Activated naive CD4-positive, alpha-beta T cell treated with anti-CD3 and anti-CD28 coated beads, Interleukin-2, amount 10 ng/mL, durations not matched to agents 7 days and 5 days (primary cell): ENCODE results near the gene SAMSN1.
"Not testable (repeated sequence)": the region's sequence is repeated elsewhere in the genome, so short reads cannot be mapped to it uniquely, and the experiment has no call there.

Source experiments
- CTCF ChIA-PET: fragments of 350-600 bp; sonication (Branson Sonifier 250); formaldehyde crosslinking; loops from one replicate; lab custom pipeline; 2021; ENCODE audit warnings: antibody characterized with exemption; lab: Charles Lee
- DNase-seq: peaks from one replicate; pipeline ENCODE4 v3.0.0-alpha.2; 2020
- H3K27ac Mint-ChIP-seq: one replicate; pipeline ENCODE4 v1.8.0; 2021; ENCODE audit warnings: mild to moderate bottlenecking, moderate library complexity, mixed read lengths
- H3K27me3 Mint-ChIP-seq: one replicate; pipeline ENCODE4 v1.8.0; 2021; ENCODE audit warnings: mild to moderate bottlenecking, mixed read lengths
- H3K36me3 Mint-ChIP-seq: one replicate; pipeline ENCODE4 v1.8.0; 2021; ENCODE audit warnings: mixed read lengths
- H3K4me1 Mint-ChIP-seq: one replicate; pipeline ENCODE4 v1.8.0; 2021; ENCODE audit warnings: mixed read lengths
- H3K4me3 Mint-ChIP-seq: one replicate; pipeline ENCODE4 v1.8.0; 2021; ENCODE audit warnings: mild to moderate bottlenecking, moderate library complexity, mixed read lengths
- H3K9me3 Mint-ChIP-seq: one replicate; pipeline ENCODE4 v1.8.0; 2021; ENCODE audit warnings: mixed read lengths

The SAMSN1 gene

DNA sequence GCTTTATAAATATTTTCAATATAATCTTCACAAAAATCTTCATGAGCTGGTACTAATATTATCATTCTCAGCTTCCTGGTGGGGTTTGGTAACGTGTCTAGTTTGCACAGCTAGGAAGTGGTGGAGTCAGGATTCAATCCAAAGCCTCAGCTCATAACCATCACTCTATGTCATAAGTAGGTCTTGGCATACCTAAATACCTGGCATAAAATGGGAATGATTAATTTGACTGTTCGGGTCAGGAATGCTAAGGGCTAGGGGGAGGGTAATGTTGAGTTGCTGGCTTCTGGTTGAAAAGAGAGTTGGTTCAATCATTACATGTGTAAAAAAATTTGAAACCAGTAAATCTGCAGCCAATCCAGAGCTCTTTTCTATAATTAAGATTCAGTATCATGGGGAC lies 5.6 kb upstream of the SAMSN1 start:
- CTCF ChIA-PET = no interaction called here
- peaks cover 76% of the 10 kb centered on the region for H3K4me1 Mint-ChIP-seq
- no peak overlapping the region for H3K27ac Mint-ChIP-seq
- no peak overlapping the region for H3K4me3 Mint-ChIP-seq
- DNase-seq = no peak
- peaks cover 19% of the 10 kb centered on the region for H3K36me3 Mint-ChIP-seq
- no peaks in the 10 kb centered on the region for H3K27me3 Mint-ChIP-seq
- peaks cover 4% of the 10 kb centered on the region for H3K9me3 Mint-ChIP-seq

DNA sequence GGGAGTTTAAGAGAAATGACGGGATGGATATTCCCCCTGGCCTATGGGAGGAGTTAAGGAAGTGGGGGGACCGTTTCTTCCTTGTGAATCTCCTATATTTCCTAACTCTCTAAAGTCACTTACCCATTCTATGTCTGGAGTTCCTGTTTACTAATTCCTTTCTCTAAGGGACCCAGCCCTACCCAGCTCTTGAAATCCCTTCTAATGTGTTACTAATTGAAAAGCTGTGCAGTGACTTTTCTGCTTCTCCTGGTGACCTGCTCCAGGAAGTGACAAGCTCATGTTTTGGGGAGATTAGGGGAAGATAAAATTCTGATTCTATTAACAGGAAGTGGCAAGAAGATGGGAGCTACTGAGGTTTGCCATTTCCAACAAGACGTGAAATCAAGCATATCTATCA lies 4.0 kb upstream of the SAMSN1 start:
- H3K4me1 Mint-ChIP-seq = peaks cover 64% of the 10 kb centered on the region
- CTCF ChIA-PET = no interaction called here
- H3K27ac Mint-ChIP-seq = peak overlapping the region; percentile 61
- peaks cover 4% of the 10 kb centered on the region for H3K9me3 Mint-ChIP-seq
- no peaks in the 10 kb centered on the region for H3K27me3 Mint-ChIP-seq
- peaks cover 18% of the 10 kb centered on the region for H3K36me3 Mint-ChIP-seq
- no peak overlapping the region for H3K4me3 Mint-ChIP-seq
- DNase-seq = no peak

DNA sequence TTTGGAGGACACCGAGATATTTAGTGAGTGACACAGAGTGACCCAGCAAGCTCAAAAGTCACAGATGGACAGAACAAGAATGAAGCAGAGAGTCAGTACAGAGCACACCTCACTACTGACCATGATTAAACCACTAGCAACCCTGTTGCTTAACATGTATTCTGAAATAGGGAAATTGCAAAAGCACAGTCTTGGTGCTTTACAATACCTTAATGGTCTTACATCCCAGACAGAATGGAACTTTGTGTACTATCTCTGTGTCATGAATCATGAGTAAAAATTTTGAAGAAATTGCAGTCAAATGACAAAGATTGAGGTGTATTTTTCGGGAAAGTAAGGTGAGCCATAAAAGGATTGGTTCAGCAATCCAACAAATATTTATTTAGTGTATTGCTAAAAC lies 2.7 kb upstream of the SAMSN1 start:
- Mint-ChIP-seq H3K27ac (no peak overlapping the region), H3K36me3 (peaks cover 22% of the 10 kb centered on the region), H3K4me1 (peaks cover 61% of the 10 kb centered on the region), H3K4me3 (peak overlapping the region; percentile 8), H3K9me3 (peaks cover 4% of the 10 kb centered on the region), H3K27me3 (no peaks in the 10 kb centered on the region)
- no peak for DNase-seq
- CTCF ChIA-PET = no interaction called here

DNA sequence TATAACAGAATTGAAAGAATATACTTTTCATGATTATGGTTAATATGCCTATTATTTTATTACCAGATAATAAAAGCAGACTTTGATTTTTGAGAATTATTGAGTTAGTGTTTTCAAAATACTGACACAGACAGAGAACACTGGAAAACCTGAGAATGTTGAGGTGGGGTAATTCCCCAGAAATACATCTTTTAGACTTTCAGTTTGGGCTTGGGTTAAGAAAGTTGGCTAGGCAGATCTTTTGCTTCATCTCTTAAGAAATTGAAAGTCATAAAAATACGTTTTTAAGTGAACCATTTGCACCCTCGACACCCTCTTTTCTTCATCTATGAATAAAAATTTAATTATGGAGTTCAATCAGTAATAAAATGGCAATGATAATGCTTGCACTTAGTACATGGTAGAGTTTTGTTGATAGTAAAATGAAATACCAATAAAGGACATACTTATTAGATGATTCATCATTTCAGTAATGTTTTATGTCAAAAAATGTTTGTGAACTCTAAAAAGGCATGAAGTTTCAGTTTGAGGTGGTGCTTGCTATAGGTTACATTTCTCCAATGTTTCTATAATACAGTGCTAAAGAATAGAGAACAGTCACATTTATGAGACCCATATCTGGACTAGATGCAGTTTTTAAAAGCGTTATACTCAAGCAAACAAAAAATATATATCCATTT lies 1.9 kb upstream of the SAMSN1 start:
- CTCF ChIA-PET = interaction anchor here (0.8 to 1.3 kb wide), 2 partner anchors 15 to 190 kb away, joined by 3 read pairs; no protein-coding TSS in a partner anchor
- Mint-ChIP-seq H3K9me3 (peaks cover 2% of the 10 kb centered on the region), H3K4me3 (peak overlapping the region; percentile 26), H3K4me1 (peaks cover 60% of the 10 kb centered on the region), H3K36me3 (peaks cover 21% of the 10 kb centered on the region), H3K27me3 (no peaks in the 10 kb centered on the region), H3K27ac (peak overlapping the region; percentile 78)
- no peak for DNase-seq

DNA sequence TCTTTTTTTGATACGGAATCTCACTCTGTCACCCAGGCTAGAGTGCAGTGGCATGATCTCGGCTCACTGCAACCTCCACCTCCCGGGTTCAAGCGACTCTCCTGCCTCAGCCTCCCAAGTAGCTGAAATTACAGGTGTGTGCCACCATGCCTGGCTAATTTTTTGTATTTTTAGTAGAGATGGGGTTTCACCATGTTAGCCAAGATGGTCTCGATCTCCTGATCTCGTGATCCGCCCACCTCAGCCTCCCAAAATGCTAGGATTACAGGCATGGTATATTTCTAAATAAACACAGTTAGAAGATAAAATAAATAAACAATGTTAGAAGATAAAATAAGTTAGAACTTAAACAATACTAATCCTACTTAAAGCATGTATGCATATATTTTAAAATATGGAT lies 604 bp upstream of the SAMSN1 start:
- Mint-ChIP-seq H3K4me1 (peaks cover 68% of the 10 kb centered on the region), H3K4me3 (peak overlapping the region; percentile 26), H3K36me3 (peaks cover 25% of the 10 kb centered on the region)
- CTCF ChIA-PET = interaction anchor here (1.3 kb wide), 1 partner anchor 14 kb away, joined by 3 read pairs; no protein-coding TSS in a partner anchor
- not testable (repeated sequence) for DNase-seq, H3K9me3 Mint-ChIP-seq, H3K27ac Mint-ChIP-seq, H3K27me3 Mint-ChIP-seq

DNA sequence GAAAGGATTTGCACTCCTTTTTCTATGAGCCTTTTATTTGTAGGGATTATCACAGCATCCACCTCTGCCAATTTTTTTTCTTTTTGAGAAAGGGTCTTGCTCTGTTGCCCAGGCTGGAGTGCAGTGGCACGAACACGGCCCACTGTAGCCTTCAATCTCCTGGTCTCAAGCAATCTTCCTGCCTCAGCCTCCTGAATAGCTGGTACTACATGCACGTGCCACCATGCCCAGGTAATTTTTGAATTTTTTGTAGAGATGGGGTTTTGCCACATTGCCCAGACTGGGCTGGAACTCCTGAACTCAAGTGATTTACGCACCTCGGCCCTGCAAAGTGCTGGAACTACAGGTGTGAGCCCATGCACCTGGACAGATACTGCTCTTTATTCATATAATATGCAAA lies 2.1 kb downstream of the SAMSN1 start:
- CTCF ChIA-PET = no interaction called here
- peak overlapping the region; percentile 94 for H3K4me3 Mint-ChIP-seq
- no peaks in the 10 kb centered on the region for H3K27me3 Mint-ChIP-seq
- H3K36me3 Mint-ChIP-seq = peaks cover 44% of the 10 kb centered on the region
- peaks cover 69% of the 10 kb centered on the region for H3K4me1 Mint-ChIP-seq
- H3K27ac Mint-ChIP-seq = peak overlapping the region; percentile 86
- peaks cover 6% of the 10 kb centered on the region for H3K9me3 Mint-ChIP-seq
- no peak for DNase-seq

DNA sequence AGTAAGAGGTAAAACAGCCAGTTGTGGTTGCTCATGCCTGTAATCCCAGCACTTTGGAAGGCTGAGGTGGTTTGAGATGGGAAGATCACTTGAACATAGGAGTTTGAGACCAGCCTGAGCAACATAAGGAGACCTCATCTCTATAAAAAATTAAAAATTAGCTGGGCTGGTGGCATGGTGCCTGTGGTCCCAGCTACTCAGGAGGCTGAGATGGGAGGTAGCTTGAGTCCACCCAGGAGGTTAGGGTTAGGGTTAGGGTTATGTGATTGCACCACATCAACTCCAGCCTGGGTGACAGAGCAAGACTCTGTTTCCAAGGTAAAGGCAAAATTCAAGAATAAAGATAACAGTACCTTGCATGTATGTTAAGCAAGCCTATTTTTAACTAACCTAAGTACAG lies 3.5 kb downstream of the SAMSN1 start:
- CTCF ChIA-PET = interaction anchor here (1.2 to 2.3 kb wide), 2 partner anchors 14 to 195 kb away, joined by 3 to 7 read pairs; no protein-coding TSS in a partner anchor
- H3K4me1 Mint-ChIP-seq = peaks cover 69% of the 10 kb centered on the region
- DNase-seq = no peak
- peak overlapping the region; percentile 69 for H3K4me3 Mint-ChIP-seq
- peaks cover 8% of the 10 kb centered on the region for H3K9me3 Mint-ChIP-seq
- peak overlapping the region; percentile 78 for H3K27ac Mint-ChIP-seq
- no peaks in the 10 kb centered on the region for H3K27me3 Mint-ChIP-seq
- peaks cover 50% of the 10 kb centered on the region for H3K36me3 Mint-ChIP-seq

DNA sequence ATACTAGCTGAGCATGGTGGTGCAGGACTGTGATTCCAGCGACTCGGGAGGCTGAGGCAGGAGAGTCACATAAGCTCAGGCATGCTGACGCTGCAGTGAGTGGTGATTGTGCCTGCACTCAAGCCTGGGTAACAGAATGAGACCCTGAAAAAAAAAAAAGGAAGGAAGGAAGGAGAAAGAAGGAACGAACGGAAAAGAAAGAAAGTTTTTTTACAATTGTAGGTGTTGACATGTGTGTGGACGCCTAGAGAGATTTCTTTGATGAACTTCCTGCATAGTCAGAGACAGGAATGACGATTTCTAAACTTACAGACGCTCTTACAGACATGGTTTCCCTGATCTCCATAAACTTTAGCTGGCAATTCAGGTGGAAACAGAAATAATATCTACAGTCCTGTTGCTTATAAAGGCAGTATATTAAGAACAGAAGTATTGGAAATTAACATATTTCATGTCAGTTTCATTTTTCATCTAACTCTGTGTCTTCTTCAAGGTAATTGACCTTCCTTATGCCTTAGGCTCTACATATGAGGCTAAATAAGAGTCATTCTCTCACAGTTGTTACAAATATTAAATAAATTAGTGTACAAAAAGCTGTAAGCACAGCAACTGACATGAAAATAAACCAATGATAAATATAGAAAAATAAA lies 4.1 kb downstream of the SAMSN1 start:
- Mint-ChIP-seq H3K9me3 (peaks cover 11% of the 10 kb centered on the region), H3K27ac (peak overlapping the region; percentile 94), H3K4me3 (peak overlapping the region; percentile 82), H3K27me3 (no peaks in the 10 kb centered on the region), H3K36me3 (peaks cover 56% of the 10 kb centered on the region), H3K4me1 (peaks cover 69% of the 10 kb centered on the region)
- CTCF ChIA-PET = interaction anchor here (2.3 kb wide), 1 partner anchor 195 kb away, joined by 7 read pairs; no protein-coding TSS in a partner anchor
- peak; percentile 33 for DNase-seq

DNA sequence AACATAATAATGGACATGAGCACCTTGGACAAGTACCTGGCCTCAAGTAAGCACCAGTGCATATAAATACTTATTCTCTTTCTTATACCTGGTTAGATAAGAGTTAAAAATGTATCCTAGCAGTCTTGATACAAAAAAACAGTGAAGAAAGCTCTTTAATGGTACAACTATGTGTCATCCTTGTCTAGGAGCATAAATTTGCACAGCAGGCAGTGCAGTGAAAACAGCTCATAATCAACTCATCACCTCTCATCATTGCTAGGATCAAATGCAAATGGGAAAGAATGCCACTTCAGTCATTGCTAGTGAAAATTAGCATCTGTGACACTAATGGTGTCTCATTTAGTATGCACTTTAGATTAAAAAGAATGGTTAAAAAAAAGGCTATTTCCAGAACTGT lies 7.6 kb downstream of the SAMSN1 start:
- CTCF ChIA-PET = no interaction called here
- H3K27me3 Mint-ChIP-seq = no peaks in the 10 kb centered on the region
- DNase-seq = no peak
- peaks cover 87% of the 10 kb centered on the region for H3K4me1 Mint-ChIP-seq
- H3K27ac Mint-ChIP-seq = no peak overlapping the region
- no peak overlapping the region for H3K4me3 Mint-ChIP-seq
- H3K36me3 Mint-ChIP-seq = peaks cover 84% of the 10 kb centered on the region
- peaks cover 34% of the 10 kb centered on the region for H3K9me3 Mint-ChIP-seq

DNA sequence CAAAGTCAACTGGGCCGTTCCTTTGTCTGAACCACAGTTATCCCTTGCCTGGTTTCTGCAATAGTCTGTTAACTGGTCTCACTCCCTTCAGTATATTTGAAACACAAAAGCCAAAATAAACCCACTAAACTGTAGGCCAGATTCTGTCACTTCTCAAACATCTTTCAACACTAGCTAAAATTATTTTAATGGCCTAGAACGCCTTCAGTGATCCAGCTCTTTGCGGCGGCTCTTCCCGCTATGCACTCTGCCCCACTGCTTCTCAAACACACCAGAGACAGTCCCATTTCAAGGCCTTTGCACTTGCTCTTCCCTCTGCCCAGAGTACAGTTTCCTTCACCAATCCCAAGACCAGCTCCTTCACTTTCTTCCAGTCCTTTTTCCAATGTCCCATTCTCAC lies 9.2 kb downstream of the SAMSN1 start:
- CTCF ChIA-PET = no interaction called here
- H3K4me3 Mint-ChIP-seq = no peak overlapping the region
- peaks cover 34% of the 10 kb centered on the region for H3K9me3 Mint-ChIP-seq
- H3K27ac Mint-ChIP-seq = no peak overlapping the region
- no peak for DNase-seq
- no peaks in the 10 kb centered on the region for H3K27me3 Mint-ChIP-seq
- peaks cover 88% of the 10 kb centered on the region for H3K36me3 Mint-ChIP-seq
- H3K4me1 Mint-ChIP-seq = peaks cover 88% of the 10 kb centered on the region

DNA sequence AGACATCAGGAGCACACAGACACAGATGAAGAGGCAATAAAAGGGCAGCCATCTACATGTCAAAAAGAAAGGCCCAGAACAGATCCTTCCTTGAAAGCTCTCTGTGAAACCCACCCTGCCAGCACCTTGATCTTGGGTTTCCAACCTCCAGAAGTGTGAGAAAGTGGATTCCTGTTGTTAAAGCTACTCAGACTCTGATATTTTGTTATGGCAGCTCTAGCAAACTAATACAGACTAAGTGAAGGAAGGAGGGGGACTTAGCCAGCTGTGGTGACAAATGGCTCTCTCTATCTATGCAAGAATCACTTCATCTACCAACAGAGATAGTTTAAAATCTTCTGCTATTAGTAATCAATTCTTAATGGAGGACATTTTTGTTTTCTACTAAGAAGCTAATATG lies 10.4 kb downstream of the SAMSN1 start:
- Mint-ChIP-seq H3K4me3 (no peak overlapping the region), H3K27me3 (no peaks in the 10 kb centered on the region)

DNA sequence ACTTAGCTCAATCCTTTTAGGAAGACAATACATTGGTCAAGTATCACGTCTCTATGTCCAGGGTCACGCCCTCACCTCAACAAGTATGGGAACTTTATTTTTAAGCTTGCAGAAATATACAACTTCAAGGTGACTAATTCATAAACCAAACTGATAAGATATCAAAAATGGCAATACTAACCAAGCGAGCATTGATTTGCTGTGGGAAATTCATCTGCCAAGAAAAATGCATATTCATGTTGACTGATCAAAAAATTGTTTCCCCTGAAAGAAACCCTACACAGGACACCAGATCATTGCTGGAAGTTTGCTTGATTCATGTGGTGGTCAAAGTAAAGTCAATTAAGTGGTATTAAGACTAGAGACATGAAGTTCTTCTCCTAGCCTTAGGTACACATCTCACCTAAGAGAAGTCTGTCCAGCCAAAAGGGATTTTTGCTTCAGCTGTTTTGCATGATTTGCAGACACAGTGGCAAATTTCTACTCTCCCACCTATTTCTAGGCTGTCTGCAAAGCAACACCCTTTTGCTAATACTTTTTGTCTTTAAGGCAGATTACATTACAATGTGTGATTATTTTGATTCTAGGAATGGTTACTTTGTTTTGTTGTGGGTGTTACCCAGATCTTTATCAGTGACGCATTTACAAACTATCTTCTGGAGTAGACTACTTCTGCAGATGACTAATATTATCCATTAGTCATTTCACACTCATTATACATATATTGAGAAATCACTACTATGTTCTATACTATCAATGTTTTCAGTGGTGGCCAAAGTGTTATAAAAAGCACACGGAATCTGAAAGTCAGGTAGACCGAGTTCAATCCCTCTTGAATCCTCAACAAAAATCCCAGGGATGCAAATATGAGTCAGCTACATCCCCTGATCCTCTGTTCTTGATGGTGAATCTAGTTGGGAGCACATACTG lies 12.4 kb downstream of the SAMSN1 start:
- H3K27ac Mint-ChIP-seq = peak overlapping the region; percentile 94
- peaks cover 74% of the 10 kb centered on the region for H3K4me1 Mint-ChIP-seq
- peaks cover 29% of the 10 kb centered on the region for H3K9me3 Mint-ChIP-seq
- H3K27me3 Mint-ChIP-seq = no peaks in the 10 kb centered on the region
- no peak for DNase-seq
- peaks cover 67% of the 10 kb centered on the region for H3K36me3 Mint-ChIP-seq
- peak overlapping the region; percentile 65 for H3K4me3 Mint-ChIP-seq
- CTCF ChIA-PET = interaction anchor here (0.7 to 1.8 kb wide), 5 partner anchors 8 to 81 kb away, joined by 3 to 6 read pairs (median 3); no protein-coding TSS in a partner anchor

More for the DNA sequence above, 10.4 kb downstream of the SAMSN1 start:
- CTCF ChIA-PET = interaction anchor here (0.9 to 1.3 kb wide), 4 partner anchors 9 to 201 kb away, joined by 3 to 4 read pairs (median 3); no protein-coding TSS in a partner anchor
- Mint-ChIP-seq H3K9me3 (peaks cover 34% of the 10 kb centered on the region), H3K36me3 (peaks cover 77% of the 10 kb centered on the region), H3K4me1 (peaks cover 83% of the 10 kb centered on the region), H3K27ac (peak overlapping the region; percentile 94)
- no peak for DNase-seq

DNA sequence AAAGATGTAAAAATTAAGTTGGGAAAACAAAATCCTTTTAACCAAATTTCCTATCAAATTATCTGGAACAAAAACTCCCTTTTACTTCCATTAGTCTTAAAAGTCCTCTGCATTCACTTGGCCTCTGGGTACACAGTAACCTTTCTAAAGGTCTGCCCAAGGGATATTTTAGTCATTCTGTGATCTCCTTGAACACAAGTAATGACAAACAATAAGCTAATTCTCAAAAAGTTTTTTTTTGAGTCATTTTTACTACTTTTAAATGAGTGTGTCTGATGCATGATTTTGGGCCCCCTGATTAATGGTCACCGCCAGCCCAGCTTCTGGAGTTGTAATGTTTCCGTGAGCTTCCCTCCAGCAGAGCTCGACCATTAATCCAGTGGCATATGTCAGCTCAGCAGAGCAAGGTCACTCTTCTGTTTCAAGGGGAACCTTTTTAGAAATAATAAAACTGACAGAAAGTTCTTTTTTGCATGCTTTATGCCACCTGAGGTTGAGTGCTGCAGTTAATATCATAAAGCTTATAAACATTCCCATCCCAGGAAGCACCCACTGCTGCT lies 14.3 kb downstream of the SAMSN1 start:
- Mint-ChIP-seq H3K27ac (no peak overlapping the region), H3K9me3 (peaks cover 23% of the 10 kb centered on the region), H3K4me1 (peaks cover 71% of the 10 kb centered on the region), H3K4me3 (no peak overlapping the region), H3K27me3 (no peaks in the 10 kb centered on the region), H3K36me3 (peaks cover 60% of the 10 kb centered on the region)
- DNase-seq = no peak
- CTCF ChIA-PET = interaction anchor here (0.8 to 1.8 kb wide), 2 partner anchors 79 to 82 kb away, joined by 3 to 6 read pairs; no protein-coding TSS in a partner anchor
